ENCODE measurements around the gene COL13A1. TPM values are rescaled to one million over a fixed set of nuclear protein-coding genes. Genes with fewer than 3 reads are reported as not detected.

COL13A1 gene
- total and polyA plus RNA-seq, 2 experiments from 2014 or later, result 5.2 to 8.6 TPM

Other genes starting within 250 kb of the COL13A1 start
- 0.16 TPM in 1 of 2 replicates, not detected in the other for gene NEUROG3, start 228.5 kb upstream of the COL13A1 start, total RNA-seq (2014; rRNA removed; shearing (Covaris generic))
- 0.31 TPM in 1 of 2 replicates, not detected in the other for gene NEUROG3, start 228.5 kb upstream of the COL13A1 start, polyA plus RNA-seq (2016; fragmentation: Nextera tagmentation; extraction: Ambion mirVana)
- gene FAM241B, start 171.7 kb upstream of the COL13A1 start, total RNA-seq (2014; rRNA removed; shearing (Covaris generic)), result 6.7 and 8.7 TPM in 2 replicates
- 28.3 and 30.6 TPM in 2 replicates for gene FAM241B, start 171.7 kb upstream of the COL13A1 start, polyA plus RNA-seq (2016; fragmentation: Nextera tagmentation; extraction: Ambion mirVana)